GM12875 (cell line): ENCODE data around the gene TMC1.

Experiments used
- H3K4me3 ChIP-seq: one replicate; pipeline ENCODE4 v1.5.1; 2011; ENCODE audit warnings: low read depth, low read length, control low read depth
- CTCF ChIP-seq: IDR thresholded peaks from 2 replicates; pipeline ENCODE4 v1.5.1; 2011; ENCODE audit warnings: low read depth, mild to moderate bottlenecking, control low read depth, inconsistent platforms, low read length, moderate library complexity, borderline replicate concordance; ENCODE audit not compliant: insufficient read depth

TMC1 gene

DNA sequence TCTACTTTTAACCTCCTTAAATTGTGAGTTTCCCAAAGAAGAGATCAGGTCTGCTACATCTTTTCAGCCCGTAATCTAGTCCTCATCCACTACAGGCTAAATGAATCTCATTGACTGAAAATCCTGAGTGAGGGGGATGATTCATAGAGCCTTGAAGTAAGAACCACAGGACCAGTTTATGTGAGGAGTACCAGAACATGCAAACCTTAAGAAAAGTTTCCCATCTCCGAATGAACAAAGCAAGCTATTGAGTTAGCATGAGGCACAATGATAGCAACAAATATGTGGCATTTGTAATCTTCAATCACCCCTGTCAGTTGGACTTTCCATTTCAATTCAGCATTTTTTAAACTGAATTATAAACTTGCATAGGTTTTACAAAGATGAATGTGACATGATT, 234.4 kb downstream of the TMC1 start:
- H3K4me3 ChIP-seq, result no peak overlapping the region
- TF ChIP-seq CTCF, result no peak

- TF ChIP-seq CTCF, result no peak
- H3K4me3 ChIP-seq, result no peak overlapping the region
Measured at GRCh38 chr9:72758944-72759343, 237.5 kb downstream of the TMC1 start.

DNA sequence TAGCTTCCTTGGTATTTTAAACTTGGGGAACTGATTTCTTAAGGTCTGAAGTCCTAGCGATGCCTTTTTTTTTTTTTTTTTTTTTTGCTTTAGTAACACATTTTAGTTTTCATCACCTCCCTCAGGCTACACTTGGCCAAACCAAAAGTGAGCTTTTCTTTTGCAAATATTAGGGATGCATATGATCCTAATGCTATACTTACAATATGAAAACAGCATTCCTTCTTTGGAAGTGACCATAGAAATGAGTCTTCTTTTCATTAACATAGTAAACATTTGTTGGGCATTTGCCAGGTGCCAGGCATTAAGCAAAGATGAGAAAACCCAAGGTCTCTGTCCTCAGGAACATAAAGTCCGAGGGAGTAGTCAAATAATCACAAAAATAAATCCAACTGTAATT, 241.6 kb downstream of the TMC1 start:
- no peak overlapping the region for H3K4me3 ChIP-seq
- no peak for TF ChIP-seq CTCF

DNA sequence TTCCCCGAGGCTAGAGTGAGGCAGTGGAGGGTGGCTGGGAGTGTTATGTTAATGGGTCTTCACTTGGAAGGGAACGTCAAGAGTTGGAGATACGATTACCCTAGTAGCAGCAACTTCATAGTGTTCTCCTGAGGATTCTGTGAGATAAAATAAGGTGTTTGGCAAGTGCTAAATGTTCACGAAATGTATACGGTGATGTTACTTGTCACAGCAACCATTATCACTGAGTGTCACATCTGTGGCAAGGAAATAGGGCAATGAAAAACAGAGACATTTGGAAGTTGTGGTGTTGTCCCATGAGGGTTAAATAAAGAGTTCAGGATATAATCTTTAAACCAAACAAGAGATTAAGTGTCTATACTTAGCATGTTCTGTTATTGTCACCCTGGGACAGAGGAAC, 248.1 kb downstream of the TMC1 start:
- no peak for TF ChIP-seq CTCF
- no peak overlapping the region for H3K4me3 ChIP-seq

GRCh38 chr9:72772661-72773060, 251.3 kb downstream of the TMC1 start:
- TF ChIP-seq CTCF, result no peak
- no peak overlapping the region for H3K4me3 ChIP-seq

DNA sequence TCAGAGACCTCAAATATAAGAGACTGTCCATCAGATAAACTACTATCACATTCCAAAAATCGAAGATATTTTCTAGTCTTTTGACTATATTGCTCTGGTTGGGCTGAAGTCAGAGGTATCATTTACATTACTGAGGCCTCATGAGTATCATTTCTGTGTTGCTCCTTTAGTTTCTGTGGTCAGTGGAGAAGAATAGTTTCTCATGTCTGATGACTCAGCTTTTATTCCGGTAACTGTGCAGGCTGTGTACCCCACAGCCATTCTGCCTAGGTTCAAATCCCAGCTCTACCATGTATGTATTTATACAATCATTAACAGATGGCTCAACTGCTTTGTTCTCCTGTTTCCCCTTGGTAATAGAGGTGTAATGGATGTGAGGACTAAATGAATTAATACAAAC, 252.2 kb downstream of the TMC1 start:
- no peak for TF ChIP-seq CTCF
- H3K4me3 ChIP-seq, result no peak overlapping the region

GRCh38 chr9:72775570-72775969, 254.2 kb downstream of the TMC1 start:
- no peak overlapping the region for H3K4me3 ChIP-seq
- TF ChIP-seq CTCF, result no peak

- no peak for TF ChIP-seq CTCF
Measured at GRCh38 chr9:72779614-72780013, 258.2 kb downstream of the TMC1 start.

More at GRCh38 chr9:72779614-72780013, 258.2 kb downstream of the TMC1 start:
- H3K4me3 ChIP-seq, result no peak overlapping the region
